ENCODE results near the gene MRPS31. TPM values are rescaled to one million over a fixed set of nuclear protein-coding genes. Genes with fewer than 3 reads are reported as not detected.
"Not testable (repeated sequence)": the region's sequence is repeated elsewhere in the genome, so short reads cannot be mapped to it uniquely, and the experiment has no call there.

The MRPS31 gene
- total RNA-seq, 1 donor from 2014 or later: 32.0 TPM

DNA sequence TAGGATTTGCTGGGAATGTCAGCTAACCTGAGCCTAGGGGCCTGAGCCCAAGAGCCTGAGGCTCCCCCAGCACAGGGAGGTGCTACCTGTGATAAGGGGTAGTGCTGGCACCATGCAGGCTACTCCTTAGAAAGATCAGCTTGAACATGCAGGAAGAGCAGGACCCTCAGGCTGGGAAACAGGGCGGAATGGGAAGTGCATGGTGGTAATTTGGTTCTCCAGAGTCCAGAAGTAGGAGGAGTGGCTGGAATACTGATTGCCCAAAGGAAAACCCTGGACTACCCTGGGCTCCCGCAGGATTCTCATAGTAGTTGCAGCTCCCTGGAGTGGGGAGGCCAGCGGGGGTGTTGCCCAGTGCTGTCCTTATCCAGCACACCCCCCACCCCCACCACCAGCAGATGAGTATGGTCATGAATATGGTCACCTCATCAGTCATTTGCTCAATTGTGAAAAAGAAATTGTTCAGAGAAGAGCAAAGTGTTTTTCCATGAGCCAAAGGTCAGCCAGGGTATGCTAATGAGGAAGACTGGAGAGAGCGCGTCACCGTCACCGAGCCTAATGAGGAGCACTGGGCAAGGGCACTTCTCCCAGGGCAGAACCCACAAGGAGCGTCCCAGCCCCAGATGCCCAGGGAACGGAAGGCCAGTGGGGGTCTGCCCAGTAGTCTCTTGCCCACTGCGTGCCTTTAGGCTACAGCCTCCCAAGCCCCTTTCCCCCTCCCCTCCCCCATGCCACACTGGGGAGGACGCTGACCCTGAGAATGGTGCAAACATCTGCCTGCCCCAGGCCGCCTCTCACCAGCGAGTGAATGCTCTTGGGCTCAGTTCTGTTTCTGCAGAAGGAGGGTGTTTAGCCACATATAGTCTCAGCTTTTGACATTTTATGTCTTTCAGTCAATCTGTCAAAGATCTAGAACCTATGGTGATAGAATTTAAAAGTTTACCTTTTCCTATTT is 23.7 kb upstream of the MRPS31 start:
- H3K27me3 Mint-ChIP-seq (ENCODE audit: low read depth): no peaks in the 10 kb centered on the region
- peaks cover 6% of the 10 kb centered on the region for H3K36me3 Mint-ChIP-seq (ENCODE audit: low read depth)

DNA sequence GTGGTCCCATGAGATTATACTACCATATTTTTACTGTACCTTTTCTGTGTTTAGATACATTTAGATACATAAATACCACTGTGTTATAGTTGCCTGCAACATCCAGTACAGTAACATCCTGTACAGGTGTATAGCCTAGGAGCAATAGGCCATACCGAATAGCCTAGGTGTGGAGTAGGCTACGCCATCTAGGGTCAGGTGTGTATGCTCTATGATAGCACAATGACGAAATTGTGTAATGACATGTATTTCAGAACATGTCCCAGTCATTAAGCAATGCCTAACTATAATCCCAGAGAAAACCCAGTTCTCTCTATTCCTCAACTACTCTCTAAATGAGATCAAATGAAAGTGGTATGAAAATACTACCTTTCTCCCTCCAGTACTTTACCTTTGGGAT is 22.3 kb upstream of the MRPS31 start:
- no peak overlapping the region for H3K27ac Mint-ChIP-seq (ENCODE audit: unreplicated experiment)
- no peak for DNase-seq (ENCODE audit: low read depth, low spot score)
- H3K9me3 Mint-ChIP-seq: no peaks in the 10 kb centered on the region
- H3K27me3 Mint-ChIP-seq (ENCODE audit: low read depth): no peaks in the 10 kb centered on the region
- TF ChIP-seq, protein P1, sequence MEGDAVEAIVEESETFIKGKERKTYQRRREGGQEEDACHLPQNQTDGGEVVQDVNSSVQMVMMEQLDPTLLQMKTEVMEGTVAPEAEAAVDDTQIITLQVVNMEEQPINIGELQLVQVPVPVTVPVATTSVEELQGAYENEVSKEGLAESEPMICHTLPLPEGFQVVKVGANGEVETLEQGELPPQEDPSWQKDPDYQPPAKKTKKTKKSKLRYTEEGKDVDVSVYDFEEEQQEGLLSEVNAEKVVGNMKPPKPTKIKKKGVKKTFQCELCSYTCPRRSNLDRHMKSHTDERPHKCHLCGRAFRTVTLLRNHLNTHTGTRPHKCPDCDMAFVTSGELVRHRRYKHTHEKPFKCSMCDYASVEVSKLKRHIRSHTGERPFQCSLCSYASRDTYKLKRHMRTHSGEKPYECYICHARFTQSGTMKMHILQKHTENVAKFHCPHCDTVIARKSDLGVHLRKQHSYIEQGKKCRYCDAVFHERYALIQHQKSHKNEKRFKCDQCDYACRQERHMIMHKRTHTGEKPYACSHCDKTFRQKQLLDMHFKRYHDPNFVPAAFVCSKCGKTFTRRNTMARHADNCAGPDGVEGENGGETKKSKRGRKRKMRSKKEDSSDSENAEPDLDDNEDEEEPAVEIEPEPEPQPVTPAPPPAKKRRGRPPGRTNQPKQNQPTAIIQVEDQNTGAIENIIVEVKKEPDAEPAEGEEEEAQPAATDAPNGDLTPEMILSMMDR (conservative IDR thresholded peaks at IDR 0.05): no peak
- H3K4me3 Mint-ChIP-seq: no peak overlapping the region
- H3K36me3 Mint-ChIP-seq (ENCODE audit: low read depth): peaks cover 3% of the 10 kb centered on the region
- peaks cover 27% of the 10 kb centered on the region for H3K4me1 Mint-ChIP-seq

More for the DNA sequence above, 23.7 kb upstream of the MRPS31 start:
- TF ChIP-seq, protein P1 (conservative IDR thresholded peaks at IDR 0.05): no peak
- no peak overlapping the region for H3K27ac Mint-ChIP-seq (ENCODE audit: unreplicated experiment)
- DNase-seq (ENCODE audit: low read depth, low spot score): no peak
- peak overlapping the region; percentile 19 for H3K4me3 Mint-ChIP-seq
- H3K9me3 Mint-ChIP-seq: no peaks in the 10 kb centered on the region
- peaks cover 27% of the 10 kb centered on the region for H3K4me1 Mint-ChIP-seq

DNA sequence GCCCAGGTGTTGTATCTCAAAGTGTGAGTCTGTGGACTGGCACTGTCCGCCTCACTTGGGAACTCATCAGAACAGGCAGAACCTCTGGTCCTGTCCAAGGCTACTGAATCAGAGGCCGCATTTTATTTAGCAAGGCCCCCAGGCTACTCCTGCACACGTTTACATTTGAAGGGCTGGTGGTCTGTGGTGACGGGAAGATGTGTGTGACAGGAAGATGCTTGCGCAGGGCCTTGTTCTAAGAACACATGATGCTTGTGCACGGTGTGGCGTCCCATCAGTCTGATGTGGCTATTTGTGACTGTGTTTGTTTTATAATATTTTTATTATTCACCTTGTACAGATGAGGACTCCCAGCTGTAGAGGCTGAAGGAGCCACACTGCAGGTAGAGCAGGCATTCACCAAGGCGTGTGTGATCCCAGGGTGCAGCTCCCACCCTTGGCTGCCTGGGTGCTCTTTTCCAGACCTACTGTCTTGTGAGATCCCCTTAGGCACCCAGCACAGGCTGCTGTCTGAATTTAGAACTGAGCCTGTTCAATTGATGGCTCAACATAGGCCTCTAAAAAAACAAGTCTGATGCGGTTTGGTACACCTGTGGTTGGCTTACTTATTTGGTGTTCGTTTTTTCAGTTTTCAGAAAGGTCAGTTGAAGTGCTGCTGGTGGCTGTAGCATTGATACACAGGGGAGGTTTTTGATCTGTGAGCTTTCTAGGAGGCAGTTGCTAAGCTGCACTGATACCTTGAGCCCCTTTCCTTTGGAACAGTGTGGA is 21.5 kb upstream of the MRPS31 start:
- H3K4me3 Mint-ChIP-seq: peak overlapping the region; percentile 58
- DNase-seq (ENCODE audit: low read depth, low spot score): no peak
- H3K36me3 Mint-ChIP-seq (ENCODE audit: low read depth): peaks cover 3% of the 10 kb centered on the region
- H3K27me3 Mint-ChIP-seq (ENCODE audit: low read depth): no peaks in the 10 kb centered on the region
- no peaks in the 10 kb centered on the region for H3K9me3 Mint-ChIP-seq
- H3K4me1 Mint-ChIP-seq: peaks cover 28% of the 10 kb centered on the region
- TF ChIP-seq, protein P1 (conservative IDR thresholded peaks at IDR 0.05): no peak
- no peak overlapping the region for H3K27ac Mint-ChIP-seq (ENCODE audit: unreplicated experiment)

DNA sequence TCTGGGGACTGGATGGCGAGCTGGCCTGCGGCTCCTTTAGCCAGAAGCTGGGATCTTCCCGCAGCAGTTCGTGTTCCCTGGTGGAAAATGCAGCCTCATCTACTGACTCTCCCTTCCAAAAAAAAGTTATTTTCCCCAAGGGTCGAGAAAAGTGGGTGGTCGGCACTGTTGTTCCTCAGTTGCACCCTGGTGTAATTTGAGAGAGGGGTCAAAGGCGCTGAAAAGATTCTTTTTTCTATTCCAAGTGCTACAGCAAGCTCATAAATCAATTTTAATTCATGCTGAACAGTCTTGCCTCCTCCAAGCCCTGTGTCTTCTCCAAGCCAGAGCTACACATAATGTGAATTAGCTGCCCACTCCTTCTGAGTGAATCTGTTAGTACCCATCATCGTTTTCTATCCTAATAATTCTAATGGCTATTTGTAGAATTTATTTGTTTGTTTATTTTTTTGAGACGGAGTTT is 19.2 kb upstream of the MRPS31 start:
- Mint-ChIP-seq H3K4me1 (peaks cover 36% of the 10 kb centered on the region), H3K4me3 (peak overlapping the region; percentile 92), H3K36me3 (ENCODE audit: low read depth) (no peaks in the 10 kb centered on the region), H3K27me3 (ENCODE audit: low read depth) (no peaks in the 10 kb centered on the region), H3K27ac (ENCODE audit: unreplicated experiment) (peak overlapping the region; percentile 88), H3K9me3 (no peaks in the 10 kb centered on the region)
- TF ChIP-seq, protein P1 (conservative IDR thresholded peaks at IDR 0.05): no peak
- DNase-seq (ENCODE audit: low read depth, low spot score): no peak

DNA sequence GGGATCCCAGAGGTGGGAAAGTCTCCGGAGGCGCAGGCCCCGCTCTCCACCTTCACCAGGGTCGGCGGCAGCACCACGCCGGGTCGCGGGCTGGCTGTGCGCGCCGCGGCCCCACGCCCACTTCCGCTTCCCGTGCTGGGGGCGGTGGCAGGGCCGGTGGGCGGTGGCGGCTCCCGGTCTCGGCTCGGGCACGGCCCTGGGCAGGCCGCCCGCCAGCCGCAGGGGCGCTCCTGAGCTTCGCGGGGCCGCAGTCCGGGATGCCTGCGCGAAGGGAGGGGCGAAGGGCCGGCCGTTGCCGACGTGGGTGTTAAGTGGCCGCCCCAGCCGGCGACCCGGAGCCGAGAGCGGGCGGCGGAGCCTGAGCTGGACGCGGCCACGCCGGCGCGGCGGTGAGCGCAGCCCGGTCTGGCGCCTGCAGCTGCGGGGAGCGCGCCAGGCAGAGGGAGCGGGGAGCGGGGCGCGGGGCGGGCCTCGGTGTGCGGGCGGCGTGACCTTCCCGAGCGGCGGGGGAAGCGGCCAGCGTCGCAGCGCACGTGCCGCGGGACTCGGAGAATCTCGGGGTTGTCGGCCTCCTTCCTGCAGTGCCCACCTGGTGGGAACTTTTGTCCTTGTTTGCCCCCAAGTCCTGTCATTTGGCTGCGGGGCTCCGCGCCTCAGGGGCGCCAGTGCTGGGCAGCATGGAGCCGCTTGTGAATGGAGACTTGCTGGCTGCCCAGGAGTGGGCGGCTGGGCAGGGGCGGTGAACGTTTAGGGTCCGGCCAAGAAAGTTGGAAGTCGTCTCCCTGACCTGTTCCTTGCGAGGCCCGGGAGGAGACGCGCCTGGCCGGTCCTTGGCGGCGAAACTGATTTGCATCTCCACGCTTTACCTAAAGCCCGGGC is 18.5 kb upstream of the MRPS31 start, which contains the start of gene SLC25A15:
SLC25A15 (plus strand) TSS at position 337 of the 879 bp plus-strand sequence. CDS start 3,616 bp downstream, outside the sequence.
- DNase-seq (ENCODE audit: low read depth, low spot score): peak; percentile 68
- H3K4me1 Mint-ChIP-seq: peaks cover 30% of the 10 kb centered on the region
- TF ChIP-seq, protein P1 (conservative IDR thresholded peaks at IDR 0.05): peak; percentile 47
- H3K4me3 Mint-ChIP-seq: peak within 1 kb of the TSS; percentile 92
- H3K9me3 Mint-ChIP-seq: no peaks in the 10 kb centered on the region
- H3K27me3 Mint-ChIP-seq (ENCODE audit: low read depth): no peaks in the 10 kb centered on the region
- H3K27ac Mint-ChIP-seq (ENCODE audit: unreplicated experiment): peak within 1 kb of the TSS; percentile 88
- H3K36me3 Mint-ChIP-seq (ENCODE audit: low read depth): no peaks in the 10 kb centered on the region

DNA sequence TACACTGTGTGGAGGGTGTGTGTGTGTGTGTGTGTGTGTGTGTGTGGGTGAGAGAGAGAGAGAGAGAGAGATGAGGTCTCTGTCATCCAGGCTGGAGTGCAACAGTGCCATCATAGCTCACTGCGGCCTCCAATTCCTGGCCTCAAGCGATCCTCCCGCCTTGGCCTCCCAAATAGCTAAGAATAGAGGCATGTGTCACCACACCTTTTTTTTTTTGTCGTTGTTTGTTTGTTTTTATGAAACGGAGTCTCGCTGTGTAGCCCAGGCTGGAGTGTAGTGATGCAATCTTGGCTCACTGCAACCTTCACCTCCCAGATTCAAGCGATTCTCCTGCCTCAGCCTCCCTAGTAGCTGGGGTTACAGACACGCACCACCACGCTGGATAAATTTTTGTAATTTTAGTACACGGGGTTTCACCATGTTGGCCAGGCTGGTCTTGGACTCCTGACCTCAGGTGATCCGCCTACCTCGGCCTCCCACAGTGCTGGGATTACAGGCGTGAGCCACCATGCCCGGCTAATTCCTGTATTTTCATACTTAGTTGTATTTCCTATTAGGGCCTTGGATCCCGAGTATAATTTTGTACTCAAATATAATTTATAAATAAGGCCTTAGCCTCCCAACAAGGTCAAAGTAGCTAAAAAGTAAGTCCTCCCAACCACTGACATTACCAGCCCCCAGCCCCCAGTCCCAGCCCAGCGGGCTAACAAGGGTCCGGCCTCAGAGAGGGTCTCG is 17.7 kb upstream of the MRPS31 start:
- peaks cover 27% of the 10 kb centered on the region for H3K4me1 Mint-ChIP-seq
- H3K36me3 Mint-ChIP-seq (ENCODE audit: low read depth); H3K27ac Mint-ChIP-seq (ENCODE audit: unreplicated experiment); H3K27me3 Mint-ChIP-seq (ENCODE audit: low read depth); H3K9me3 Mint-ChIP-seq; DNase-seq (ENCODE audit: low read depth, low spot score): not testable (repeated sequence)
- H3K4me3 Mint-ChIP-seq: peak overlapping the region; percentile 83
